CD14-positive monocyte (primary cell): ENCODE results near the gene ZNF502. TPM values are rescaled to one million over a fixed set of nuclear protein-coding genes. Genes with fewer than 3 reads are reported as not detected.

Experiments used
- DNase-seq, 3 donors: peaks; one replicate each; pipeline ENCODE4 v3.0.0-alpha.2; 2011 to 2022
- H2AFZ ChIP-seq: 2 replicates; pipeline ENCODE4 v1.6.0; 2012; ENCODE audit warnings: mild to moderate bottlenecking, low read depth, low read length, inconsistent platforms; ENCODE audit not compliant: insufficient read depth, poor library complexity, severe bottlenecking
- H3K27ac ChIP-seq, 2 donors: 1 replicate in 1 of 2; 2 replicates in 1 of 2; pipeline ENCODE4 v1.5.1; 2012 to 2013; ENCODE audit warnings: low read length in 2 of 2, control low read depth in 1 of 2, inconsistent platforms in 1 of 2, low read depth in 1 of 2, mild to moderate bottlenecking in 1 of 2
- H3K27me3 ChIP-seq, 2 donors: one replicate each; pipeline versions ENCODE4 v1.6.0 to v1.6.1; 2011 to 2013; ENCODE audit warnings: low read length in 2 of 2; ENCODE audit not compliant: control insufficient read depth in 2 of 2, insufficient read depth in 2 of 2
- H3K36me3 ChIP-seq, 2 donors: replicated peaks in 1 of 2; 1 replicate in 1 of 2; 2 replicates in 1 of 2; pipeline versions ENCODE4 v1.5.1 to v1.6.1; 2012 to 2013; ENCODE audit warnings: low read length in 2 of 2, control low read depth in 1 of 2, inconsistent platforms in 1 of 2, mild to moderate bottlenecking in 1 of 2; ENCODE audit not compliant: insufficient read depth in 2 of 2, control insufficient read depth in 1 of 2
- H3K4me1 ChIP-seq, 2 donors: 1 replicate in 1 of 2; 2 replicates in 1 of 2; pipeline versions ENCODE4 v1.5.1 to v1.6.1; 2012 to 2013; ENCODE audit warnings: low read length in 2 of 2, control low read depth in 1 of 2, inconsistent platforms in 1 of 2, mild to moderate bottlenecking in 1 of 2, moderate library complexity in 1 of 2; ENCODE audit not compliant: insufficient read depth in 2 of 2, control insufficient read depth in 1 of 2
- H3K4me2 ChIP-seq: replicated peaks from 2 replicates; pipeline ENCODE3; 2012; ENCODE audit warnings: low read length, moderate library complexity, mild to moderate bottlenecking; ENCODE audit not compliant: poor library complexity, severe bottlenecking; ENCODE audit errors: extremely low read depth
- H3K4me3 ChIP-seq, 3 experiments: fragments of 200-600 bp in 1 of 3; sonication (generic) in 1 of 3; replicated peaks in 1 of 3; 1 replicate in 2 of 3; 2 replicates in 1 of 3; pipeline ENCODE4 v1.5.1; 2011 to 2013; ENCODE audit warnings: low read length in 3 of 3, mild to moderate bottlenecking in 3 of 3, control low read depth in 2 of 3, low read depth in 2 of 3, inconsistent platforms in 1 of 3, moderate library complexity in 1 of 3
- H3K79me2 ChIP-seq: 2 replicates; pipeline ENCODE4 v1.6.0; 2012; ENCODE audit warnings: mild to moderate bottlenecking, control low read depth, inconsistent platforms, low read length, moderate library complexity; ENCODE audit not compliant: insufficient read depth
- H3K9ac ChIP-seq: 2 replicates; pipeline ENCODE4 v1.6.0; 2017; ENCODE audit warnings: low read length, mild to moderate bottlenecking; ENCODE audit not compliant: insufficient read depth, poor library complexity, severe bottlenecking
- H3K9me3 ChIP-seq, 2 donors: replicated peaks in 1 of 2; 1 replicate in 1 of 2; 2 replicates in 1 of 2; pipeline versions ENCODE4 v1.5.1 to v1.6.1; 2012 to 2013; ENCODE audit warnings: low read length in 2 of 2, control low read depth in 1 of 2; ENCODE audit not compliant: control insufficient read depth in 1 of 2, insufficient read depth in 1 of 2
- H4K20me1 ChIP-seq: 2 replicates; pipeline ENCODE4 v1.6.0; 2012; ENCODE audit warnings: mild to moderate bottlenecking, low read length, control low read depth, moderate library complexity; ENCODE audit not compliant: insufficient read depth
- H3K27ac Mint-ChIP-seq, 7 donors: one replicate each; pipeline ENCODE4 v1.8.0; 2020; ENCODE audit warnings: mild to moderate bottlenecking in 7 of 7, mixed read lengths in 7 of 7, moderate library complexity in 6 of 7, inconsistent platforms in 2 of 7
- H3K27me3 Mint-ChIP-seq, 3 donors: one replicate each; pipeline ENCODE4 v1.8.0; 2021 to 2022; ENCODE audit warnings: low read depth in 3 of 3, mild to moderate bottlenecking in 3 of 3, mixed read lengths in 3 of 3, moderate library complexity in 3 of 3, inconsistent platforms in 1 of 3
- H3K36me3 Mint-ChIP-seq, 2 donors: one replicate each; pipeline ENCODE4 v1.8.0; 2020; ENCODE audit warnings: mixed read lengths in 2 of 2, inconsistent platforms in 1 of 2, mild to moderate bottlenecking in 1 of 2
- H3K4me1 Mint-ChIP-seq: one replicate; pipeline ENCODE4 v1.8.0; 2020; ENCODE audit warnings: mild to moderate bottlenecking, mixed read lengths
- H3K4me3 Mint-ChIP-seq, 2 donors: one replicate each; pipeline ENCODE4 v1.8.0; 2020; ENCODE audit warnings: mild to moderate bottlenecking in 2 of 2, mixed read lengths in 2 of 2, moderate library complexity in 1 of 2
- H3K9me3 Mint-ChIP-seq, 7 donors: one replicate each; pipeline ENCODE4 v1.8.0; 2020 to 2022; ENCODE audit warnings: mixed read lengths in 7 of 7, mild to moderate bottlenecking in 6 of 7, moderate library complexity in 6 of 7, inconsistent platforms in 2 of 7
- WGBS: methylation state at CpG from one replicate; pipeline ENCODE4 v1.1.5; 2013; ENCODE audit warnings: missing lambda C conversion rate; ENCODE audit not compliant: insufficient coverage; 5-methylcytosine and 5-hydroxymethylcytosine counted together
- intact Hi-C, 2 donors: fragments of 100-400 bp; cut with micrococcal nuclease; formaldehyde crosslinking; loops; one replicate each; pipeline versions ENCODE4 v1.15.0 to v1.15.1; 2023
- polyA plus RNA-seq, 3 donors: library from polyadenylated mRNA; depleted of rRNA in 1 of 3; unstranded in 2 of 3; stranded (reverse) in 1 of 3; fragments of 300-500 nt in 2 of 3; fragments of >200 nt in 1 of 3; fragmentation: Illumina TruSeq in 2 of 3; gene quantifications; 1 replicate in 2 of 3; 2 replicates in 1 of 3; pipeline ENCODE4 v1.2.3, GENCODE V29; 2012 to 2021
- TF ChIP-seq, protein P1 (sequence below): fragments of 200-600 bp; IDR thresholded peaks from one replicate; pipeline ENCODE4 v1.8.0; 2022; ENCODE audit warnings: antibody characterized with exemption, mild to moderate bottlenecking

Gene ZNF502
- polyA plus RNA-seq, 3 donors = 0.20 to 0.28 (median 0.23) TPM

DNA sequence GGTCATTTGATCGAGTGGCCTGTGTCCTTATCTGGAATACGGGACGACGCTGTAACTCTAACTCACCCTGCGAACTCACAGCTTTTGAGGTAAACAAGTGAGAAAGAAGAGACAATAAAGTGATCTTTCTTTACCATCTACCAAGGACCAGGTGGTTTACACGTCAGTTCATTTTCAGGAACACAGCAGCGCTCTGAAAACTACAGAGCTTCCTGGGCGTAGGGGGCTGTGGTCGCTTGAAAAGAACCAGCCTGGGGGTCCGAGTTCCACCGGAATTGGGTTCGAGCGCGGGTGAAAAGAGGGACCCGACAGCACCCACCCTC lies 48.6 kb downstream of the ZNF502 start:
- H3K36me3 ChIP-seq = peaks cover 2 to 30% of the 10 kb centered on the region in 2 donors
- H4K20me1 ChIP-seq = no peaks in the 10 kb centered on the region
- H3K4me1 Mint-ChIP-seq = peaks cover 15% of the 10 kb centered on the region
- TF ChIP-seq, protein P1, sequence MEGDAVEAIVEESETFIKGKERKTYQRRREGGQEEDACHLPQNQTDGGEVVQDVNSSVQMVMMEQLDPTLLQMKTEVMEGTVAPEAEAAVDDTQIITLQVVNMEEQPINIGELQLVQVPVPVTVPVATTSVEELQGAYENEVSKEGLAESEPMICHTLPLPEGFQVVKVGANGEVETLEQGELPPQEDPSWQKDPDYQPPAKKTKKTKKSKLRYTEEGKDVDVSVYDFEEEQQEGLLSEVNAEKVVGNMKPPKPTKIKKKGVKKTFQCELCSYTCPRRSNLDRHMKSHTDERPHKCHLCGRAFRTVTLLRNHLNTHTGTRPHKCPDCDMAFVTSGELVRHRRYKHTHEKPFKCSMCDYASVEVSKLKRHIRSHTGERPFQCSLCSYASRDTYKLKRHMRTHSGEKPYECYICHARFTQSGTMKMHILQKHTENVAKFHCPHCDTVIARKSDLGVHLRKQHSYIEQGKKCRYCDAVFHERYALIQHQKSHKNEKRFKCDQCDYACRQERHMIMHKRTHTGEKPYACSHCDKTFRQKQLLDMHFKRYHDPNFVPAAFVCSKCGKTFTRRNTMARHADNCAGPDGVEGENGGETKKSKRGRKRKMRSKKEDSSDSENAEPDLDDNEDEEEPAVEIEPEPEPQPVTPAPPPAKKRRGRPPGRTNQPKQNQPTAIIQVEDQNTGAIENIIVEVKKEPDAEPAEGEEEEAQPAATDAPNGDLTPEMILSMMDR = no peak
- peaks cover 24 to 65% (median 48%) of the 10 kb centered on the region in 7 donors for H3K9me3 Mint-ChIP-seq
- DNase-seq = peak in 1 of 3 donors; percentile 0
- H2AFZ ChIP-seq = peak overlapping the region; percentile 93
- H3K9ac ChIP-seq = peak overlapping the region; percentile 88
- peak overlapping the region; percentile 88 to 94 for H3K4me3 Mint-ChIP-seq
- H3K4me1 ChIP-seq = peaks cover 14 to 19% of the 10 kb centered on the region in 2 donors
- peak overlapping the region; percentile 90 to 97 (median 91) for H3K4me3 ChIP-seq
- H3K4me2 ChIP-seq = peak overlapping the region; percentile 100
- no peaks in the 10 kb centered on the region for H3K27me3 ChIP-seq
- 4% methylated on average over 11 of the region's 15 CpGs for WGBS
- H3K36me3 Mint-ChIP-seq = peaks cover 30 to 45% of the 10 kb centered on the region in 2 donors
- intact Hi-C loops = loop anchor here (1.0 to 10.0 kb wide), 3 partner anchors 324 to 426 kb away; partner anchors contain the start of gene TCAIM (in 2 of the 2)
- H3K79me2 ChIP-seq = peaks cover 59% of the 10 kb centered on the region
- H3K27ac Mint-ChIP-seq = peak overlapping the region; percentile 90 to 97 (median 94)
- peak overlapping the region; percentile 79 to 97 for H3K27ac ChIP-seq
- peaks cover 0 to 1% (median 0%) of the 10 kb centered on the region in 3 donors for H3K27me3 Mint-ChIP-seq
- peaks cover 27 to 48% of the 10 kb centered on the region in 2 donors for H3K9me3 ChIP-seq

DNA sequence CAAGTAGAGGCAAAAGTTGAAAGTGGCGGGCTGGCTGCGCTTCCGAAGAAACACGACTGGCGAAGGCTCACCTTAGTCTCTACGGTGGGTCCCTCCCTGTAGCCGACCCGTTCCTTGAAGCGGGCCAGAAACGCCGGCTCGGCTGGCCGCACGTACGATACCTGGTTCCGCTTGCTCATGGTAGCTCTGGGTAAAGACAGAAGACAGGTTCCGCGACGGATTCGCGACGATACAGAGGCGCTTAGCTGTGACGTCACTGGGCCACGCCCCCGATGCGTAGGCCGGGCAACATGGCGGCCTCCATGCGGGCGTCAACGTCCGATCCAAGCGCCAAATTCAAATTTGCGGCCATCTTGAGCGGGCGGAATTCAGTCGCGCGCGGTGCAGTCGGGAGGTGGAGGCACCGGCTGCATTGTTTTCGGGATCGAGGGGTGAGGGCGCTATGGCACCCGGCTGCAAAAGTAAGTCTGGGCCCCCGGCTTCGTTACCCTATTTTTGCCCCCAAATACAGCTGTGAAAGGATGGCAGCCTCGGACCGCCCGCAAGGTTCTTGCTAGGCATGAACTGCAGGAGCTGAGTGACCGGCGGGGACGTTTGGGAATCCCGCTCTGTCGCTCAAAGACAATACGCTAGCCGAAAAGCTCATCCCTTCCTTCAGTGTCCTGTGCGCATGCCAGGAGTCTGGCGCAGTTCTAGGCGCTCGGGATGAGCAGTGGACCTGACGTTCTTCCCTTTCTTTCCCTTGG lies 49.1 kb downstream of the ZNF502 start, which contains the start of the genes KIAA1143 and KIF15:
KIAA1143 (minus strand) TSS at position 196 of the 746 bp plus-strand sequence; CDS start at position 179, 17 bp downstream.
KIF15 (plus strand) TSS at position 371 of the 746 bp plus-strand sequence; CDS start at position 443, 72 bp downstream.
- Mint-ChIP-seq H3K4me3 (peak within 1 kb of the TSS; percentile 88 to 94), H3K4me1 (peaks cover 15% of the 10 kb centered on the region), H3K36me3 (peaks cover 32 to 45% of the 10 kb centered on the region in 2 donors), H3K9me3 (peaks cover 28 to 68% (median 47%) of the 10 kb centered on the region in 7 donors), H3K27me3 (peaks cover 0 to 1% (median 0%) of the 10 kb centered on the region in 3 donors), H3K27ac (peak within 1 kb of the TSS; percentile 90 to 97 (median 94))
- H3K79me2 ChIP-seq = peaks cover 64% of the 10 kb centered on the region
- under 1% methylated on average over 64 of the region's 64 CpGs for WGBS
- H3K4me1 ChIP-seq = peaks cover 14 to 19% of the 10 kb centered on the region in 2 donors
- peak within 1 kb of the TSS; percentile 88 for H3K9ac ChIP-seq
- DNase-seq = peak; percentile 94 to 97 (median 96)
- peak within 1 kb of the TSS; percentile 93 for H2AFZ ChIP-seq
- no peaks in the 10 kb centered on the region for H4K20me1 ChIP-seq
- H3K4me2 ChIP-seq = peak within 1 kb of the TSS; percentile 100
- H3K36me3 ChIP-seq = peaks cover 5 to 36% of the 10 kb centered on the region in 2 donors
- intact Hi-C loops = loop anchor here (1.0 to 10.0 kb wide), 3 partner anchors 324 to 427 kb away; partner anchors contain the start of gene TCAIM (in 2 of the 2)
- TF ChIP-seq, protein P1 = no peak
- peaks cover 29 to 49% of the 10 kb centered on the region in 2 donors for H3K9me3 ChIP-seq
- H3K27me3 ChIP-seq = no peaks in the 10 kb centered on the region
- H3K27ac ChIP-seq = peak within 1 kb of the TSS; percentile 79 to 97
- peak within 1 kb of the TSS; percentile 90 to 97 (median 91) for H3K4me3 ChIP-seq
